Liver (tissue), 9 donors: ENCODE results near the gene BRI3. TPM values are rescaled to one million over a fixed set of nuclear protein-coding genes. Genes with fewer than 3 reads are reported as not detected.

Source experiments
- DNase-seq: peaks from one replicate; pipeline ENCODE4 v3.0.0-alpha.2; 2017; ENCODE audit warnings: low spot score
- H3K27ac ChIP-seq, 2 donors: one replicate each; pipeline ENCODE4 v1.7.0; 2013; ENCODE audit warnings: inconsistent platforms in 2 of 2, low read length in 2 of 2, control low read depth in 1 of 2, low read depth in 1 of 2, mild to moderate bottlenecking in 1 of 2
- H3K27me3 ChIP-seq, 4 donors: one replicate each; pipeline versions ENCODE4 v1.6.1 to v1.7.0; 2013; ENCODE audit warnings: low read length in 3 of 4, inconsistent platforms in 1 of 4, mild to moderate bottlenecking in 1 of 4, moderate library complexity in 1 of 4; ENCODE audit not compliant: control insufficient read depth in 4 of 4, insufficient read depth in 4 of 4
- H3K36me3 ChIP-seq, 4 donors: one replicate each; pipeline versions ENCODE4 v1.6.1 to v1.7.0; 2013; ENCODE audit warnings: low read length in 3 of 4, mild to moderate bottlenecking in 3 of 4, low read depth in 1 of 4, moderate library complexity in 1 of 4; ENCODE audit not compliant: control insufficient read depth in 4 of 4, insufficient read depth in 3 of 4
- H3K4me1 ChIP-seq, 4 donors: one replicate each; pipeline versions ENCODE4 v1.6.1 to v1.7.0; 2013; ENCODE audit warnings: low read length in 3 of 4, mild to moderate bottlenecking in 3 of 4, moderate library complexity in 1 of 4; ENCODE audit not compliant: control insufficient read depth in 4 of 4, insufficient read depth in 4 of 4
- H3K4me3 ChIP-seq, 3 donors: one replicate each; pipeline versions ENCODE4 v1.6.1 to v1.7.0; 2013; ENCODE audit warnings: low read length in 3 of 3, control low read depth in 1 of 3, low read depth in 1 of 3, mild to moderate bottlenecking in 1 of 3
- H3K9ac ChIP-seq, 2 donors: one replicate each; pipeline ENCODE4 v1.7.0; 2013; ENCODE audit warnings: low read length in 2 of 2, mild to moderate bottlenecking in 2 of 2, moderate library complexity in 2 of 2, control low read depth in 1 of 2, low read depth in 1 of 2
- H3K9me3 ChIP-seq, 4 donors: one replicate each; pipeline versions ENCODE4 v1.6.1 to v1.7.0; 2013; ENCODE audit warnings: low read length in 3 of 4; ENCODE audit not compliant: control insufficient read depth in 4 of 4
- FOXA1 ChIP-seq: IDR thresholded peaks from 2 replicates; pipeline ENCODE4 v1.6.1; 2016; ENCODE audit warnings: antibody characterized with exemption
- FOXA2 ChIP-seq: IDR thresholded peaks from 2 replicates; pipeline ENCODE4 v1.6.1; 2016; ENCODE audit warnings: antibody characterized with exemption
- GABPA ChIP-seq, 2 donors: IDR thresholded peaks in 1 of 2; conservative IDR thresholded peaks in 1 of 2; 2 replicates each; pipeline ENCODE4 v1.6.1; 2016; ENCODE audit warnings: antibody characterized with exemption in 2 of 2, mild to moderate bottlenecking in 1 of 2, moderate library complexity in 1 of 2
- HNF4A ChIP-seq, 2 donors: conservative IDR thresholded peaks; 2 replicates each; pipeline ENCODE4 v1.6.1; 2016; ENCODE audit warnings: antibody characterized with exemption in 2 of 2, mild to moderate bottlenecking in 2 of 2
- JUND ChIP-seq, 2 donors: IDR thresholded peaks; 2 replicates each; pipeline ENCODE4 v1.6.1; 2016; ENCODE audit warnings: antibody characterized with exemption in 2 of 2
- RAD21 ChIP-seq, 2 donors: IDR thresholded peaks; 2 replicates each; pipeline ENCODE4 v1.6.1; 2016; ENCODE audit warnings: antibody characterized with exemption in 2 of 2, mild to moderate bottlenecking in 2 of 2
- RXRA ChIP-seq, 2 donors: IDR thresholded peaks; 2 replicates each; pipeline ENCODE4 v1.6.1; 2017 to 2018; ENCODE audit warnings: antibody characterized with exemption in 2 of 2, mild to moderate bottlenecking in 1 of 2
- SP1 ChIP-seq: IDR thresholded peaks from 2 replicates; pipeline ENCODE4 v1.6.1; 2018; ENCODE audit warnings: antibody characterized with exemption, mild to moderate bottlenecking
- WGBS: extraction: QIAGEN DNeasy Blood & Tissue Kit; methylation state at CpG from one replicate; pipeline ENCODE4 v1.1.7; 2013; 5-methylcytosine and 5-hydroxymethylcytosine counted together
- polyA plus RNA-seq, 2 donors: library from polyadenylated mRNA; stranded (reverse) in 1 of 2; unstranded in 1 of 2; fragments of 200-250 nt in 1 of 2; fragments of >200 nt in 1 of 2; fragmentation: Nextera tagmentation in 1 of 2; extraction: Ambion mirVana in 1 of 2; gene quantifications; one replicate each; pipeline versions ENCODE4 v1.2.1 to v1.2.3, GENCODE V29; 2013 to 2015
- total RNA-seq, 2 donors: library from RNA; depleted of rRNA; stranded (reverse); fragments of >200 nt; gene quantifications; one replicate each; pipeline ENCODE4 v1.2.3, GENCODE V29; 2014
- TF ChIP-seq, protein P1 (sequence below): IDR thresholded peaks from 2 replicates; pipeline ENCODE4 v1.6.1; 2016; ENCODE audit warnings: antibody characterized with exemption
- TF ChIP-seq, protein P2 (sequence below): IDR thresholded peaks from 2 replicates; pipeline ENCODE4 v1.6.1; 2016; ENCODE audit warnings: antibody characterized with exemption
- TF ChIP-seq, protein P3 (sequence below): fragments of 150-350 bp; IDR thresholded peaks from 2 replicates; pipeline ENCODE4 v1.5.1; 2017; ENCODE audit warnings: improper control_type of control experiment, low read depth, low read length; ENCODE audit not compliant: missing input control
- TF ChIP-seq, protein P4 (sequence below): IDR thresholded peaks from 2 replicates; pipeline ENCODE4 v1.6.1; 2016; ENCODE audit warnings: antibody characterized with exemption, mild to moderate bottlenecking
- TF ChIP-seq, protein P5 (sequence below): IDR thresholded peaks from 2 replicates; pipeline ENCODE4 v1.6.1; 2016; ENCODE audit warnings: antibody characterized with exemption
- donor health status: healthy.
- donor health status: healthy.
- donor health status: healthy.
- donor health status: healthy.
- donor health status: healthy.

The BRI3 gene
- total and polyA plus RNA-seq, 4 donors, result 14.0 to 80.4 (median 49.7) TPM

DNA sequence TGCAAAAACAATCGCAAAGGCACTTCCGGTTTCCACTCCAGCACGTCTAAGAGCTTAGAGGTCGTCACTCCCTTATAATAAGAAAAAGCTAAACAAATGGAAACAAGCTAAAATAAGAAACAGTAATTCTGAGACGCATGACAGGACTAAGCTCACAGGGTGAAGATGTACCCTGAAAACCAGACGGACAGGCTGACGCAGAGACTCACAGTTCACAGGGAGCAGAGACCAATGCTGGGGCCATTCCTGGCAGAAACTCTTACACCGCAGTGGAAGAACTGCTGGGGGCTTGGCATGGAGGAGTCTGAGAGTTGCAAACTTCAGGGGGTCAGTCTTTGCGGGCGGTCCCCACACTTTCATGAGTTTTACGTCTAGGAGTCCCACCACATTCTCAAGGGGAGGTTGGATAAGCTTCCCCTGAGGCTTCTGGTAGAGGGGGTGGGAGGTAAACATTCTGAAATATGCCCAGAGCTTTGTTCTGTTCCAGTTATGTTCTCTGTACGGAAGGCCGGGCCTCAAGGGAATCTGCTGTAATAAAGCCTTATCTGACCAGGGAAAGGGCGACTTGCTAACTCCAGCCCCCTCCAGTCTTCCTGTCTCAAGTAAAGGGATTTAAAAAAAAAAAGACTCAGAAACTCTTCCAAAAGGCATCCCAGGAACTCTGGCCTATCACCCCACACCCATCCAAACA, 47.8 kb downstream of the BRI3 start:
- Histone ChIP-seq H3K9me3 (no peaks in the 10 kb centered on the region), H3K4me1 (no peaks in the 10 kb centered on the region), H3K9ac (no peak overlapping the region), H3K36me3 (no peaks in the 10 kb centered on the region), H3K27ac (no peak overlapping the region), H3K27me3 (no peaks in the 10 kb centered on the region), H3K4me3 (no peak overlapping the region)
- TF ChIP-seq GABPA (IDR thresholded peaks at IDR 0.05 in 1 of 2, conservative IDR thresholded peaks at IDR 0.05 in 1 of 2) (no peak), SP1 (no peak)
- TF ChIP-seq, protein P1, sequence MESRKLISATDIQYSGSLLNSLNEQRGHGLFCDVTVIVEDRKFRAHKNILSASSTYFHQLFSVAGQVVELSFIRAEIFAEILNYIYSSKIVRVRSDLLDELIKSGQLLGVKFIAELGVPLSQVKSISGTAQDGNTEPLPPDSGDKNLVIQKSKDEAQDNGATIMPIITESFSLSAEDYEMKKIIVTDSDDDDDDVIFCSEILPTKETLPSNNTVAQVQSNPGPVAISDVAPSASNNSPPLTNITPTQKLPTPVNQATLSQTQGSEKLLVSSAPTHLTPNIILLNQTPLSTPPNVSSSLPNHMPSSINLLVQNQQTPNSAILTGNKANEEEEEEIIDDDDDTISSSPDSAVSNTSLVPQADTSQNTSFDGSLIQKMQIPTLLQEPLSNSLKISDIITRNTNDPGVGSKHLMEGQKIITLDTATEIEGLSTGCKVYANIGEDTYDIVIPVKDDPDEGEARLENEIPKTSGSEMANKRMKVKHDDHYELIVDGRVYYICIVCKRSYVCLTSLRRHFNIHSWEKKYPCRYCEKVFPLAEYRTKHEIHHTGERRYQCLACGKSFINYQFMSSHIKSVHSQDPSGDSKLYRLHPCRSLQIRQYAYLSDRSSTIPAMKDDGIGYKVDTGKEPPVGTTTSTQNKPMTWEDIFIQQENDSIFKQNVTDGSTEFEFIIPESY, result no peak
- TF ChIP-seq, protein P2, sequence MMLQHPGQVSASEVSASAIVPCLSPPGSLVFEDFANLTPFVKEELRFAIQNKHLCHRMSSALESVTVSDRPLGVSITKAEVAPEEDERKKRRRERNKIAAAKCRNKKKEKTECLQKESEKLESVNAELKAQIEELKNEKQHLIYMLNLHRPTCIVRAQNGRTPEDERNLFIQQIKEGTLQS, result no peak
- TF ChIP-seq, protein P3, sequence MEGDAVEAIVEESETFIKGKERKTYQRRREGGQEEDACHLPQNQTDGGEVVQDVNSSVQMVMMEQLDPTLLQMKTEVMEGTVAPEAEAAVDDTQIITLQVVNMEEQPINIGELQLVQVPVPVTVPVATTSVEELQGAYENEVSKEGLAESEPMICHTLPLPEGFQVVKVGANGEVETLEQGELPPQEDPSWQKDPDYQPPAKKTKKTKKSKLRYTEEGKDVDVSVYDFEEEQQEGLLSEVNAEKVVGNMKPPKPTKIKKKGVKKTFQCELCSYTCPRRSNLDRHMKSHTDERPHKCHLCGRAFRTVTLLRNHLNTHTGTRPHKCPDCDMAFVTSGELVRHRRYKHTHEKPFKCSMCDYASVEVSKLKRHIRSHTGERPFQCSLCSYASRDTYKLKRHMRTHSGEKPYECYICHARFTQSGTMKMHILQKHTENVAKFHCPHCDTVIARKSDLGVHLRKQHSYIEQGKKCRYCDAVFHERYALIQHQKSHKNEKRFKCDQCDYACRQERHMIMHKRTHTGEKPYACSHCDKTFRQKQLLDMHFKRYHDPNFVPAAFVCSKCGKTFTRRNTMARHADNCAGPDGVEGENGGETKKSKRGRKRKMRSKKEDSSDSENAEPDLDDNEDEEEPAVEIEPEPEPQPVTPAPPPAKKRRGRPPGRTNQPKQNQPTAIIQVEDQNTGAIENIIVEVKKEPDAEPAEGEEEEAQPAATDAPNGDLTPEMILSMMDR, result no peak
- WGBS, result 81% methylated on average over 14 of the region's 14 CpGs
- DNase-seq, result no peak

DNA sequence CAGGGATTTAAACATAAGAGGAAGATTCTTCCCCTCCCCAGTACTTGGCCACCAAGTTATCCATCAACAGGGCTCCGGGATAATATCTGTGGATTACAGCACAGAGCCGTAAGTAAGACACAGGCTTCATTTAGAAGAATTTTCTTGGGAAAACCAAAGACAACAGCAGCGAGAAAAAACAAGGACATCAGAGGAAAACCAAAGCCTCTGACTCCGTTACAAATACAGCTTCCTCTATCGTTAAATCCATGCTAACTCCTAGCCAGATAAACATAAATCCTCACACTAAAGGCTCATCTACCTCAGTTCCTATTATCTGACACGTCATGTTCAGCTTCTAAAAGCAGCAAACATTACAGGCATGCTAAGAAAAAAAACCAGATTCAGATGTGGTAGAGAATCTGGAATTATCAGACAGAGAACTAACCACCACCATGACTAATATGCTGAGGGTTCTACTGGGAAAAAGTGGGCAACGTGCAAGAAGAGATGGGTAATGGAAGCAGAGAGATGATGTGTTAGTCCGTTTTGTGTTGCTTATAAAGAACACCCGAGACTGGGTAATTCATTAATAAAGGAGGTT, 48.4 kb downstream of the BRI3 start:
- H3K4me3 ChIP-seq, result no peak overlapping the region
- H3K4me1 ChIP-seq, result no peaks in the 10 kb centered on the region
- TF ChIP-seq RAD21 (IDR thresholded peaks at IDR 0.05) (no peak), GABPA (IDR thresholded peaks at IDR 0.05 in 1 of 2, conservative IDR thresholded peaks at IDR 0.05 in 1 of 2) (no peak), SP1 (no peak), HNF4A (conservative IDR thresholded peaks at IDR 0.05) (no peak)
- H3K9ac ChIP-seq, result no peak overlapping the region
- no peaks in the 10 kb centered on the region for H3K27me3 ChIP-seq
- no peak overlapping the region for H3K27ac ChIP-seq
- no peak for DNase-seq
- WGBS, result 87% methylated on average over 9 of the region's 9 CpGs
- H3K9me3 ChIP-seq, result no peaks in the 10 kb centered on the region
- H3K36me3 ChIP-seq, result no peaks in the 10 kb centered on the region

DNA sequence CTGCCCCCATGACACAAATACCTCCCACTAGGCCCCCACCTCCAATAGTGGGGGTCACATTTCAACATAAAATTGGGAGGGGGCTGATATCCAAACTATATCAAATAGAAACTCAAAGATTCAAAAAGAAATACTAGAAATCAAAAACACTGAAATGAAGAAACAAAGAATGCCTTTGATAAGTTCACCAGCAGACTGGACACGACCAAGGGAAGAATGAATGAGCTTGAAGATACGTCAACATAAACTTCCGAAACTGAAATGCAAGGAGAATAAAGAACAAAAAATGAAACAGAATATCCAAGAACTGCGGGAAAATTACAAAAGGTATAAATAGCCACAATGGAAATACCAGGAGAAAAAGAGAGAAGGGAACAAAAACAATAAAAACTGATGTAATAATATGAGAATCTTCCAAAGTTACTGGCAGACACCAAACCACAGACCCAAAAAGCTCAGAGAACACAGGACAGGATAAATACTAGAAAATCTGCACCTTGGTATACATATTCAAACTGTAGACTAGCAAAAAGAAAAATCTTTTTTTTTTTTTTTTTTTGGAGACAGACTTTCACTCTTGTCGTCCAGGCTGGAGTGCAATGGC, 49.5 kb downstream of the BRI3 start:
- no peak for DNase-seq
- Histone ChIP-seq H3K4me3 (no peak overlapping the region), H3K9me3 (no peaks in the 10 kb centered on the region), H3K27ac (no peak overlapping the region), H3K9ac (no peak overlapping the region), H3K36me3 (no peaks in the 10 kb centered on the region), H3K4me1 (no peaks in the 10 kb centered on the region), H3K27me3 (no peaks in the 10 kb centered on the region)
- 95% methylated on average over 5 of the region's 5 CpGs for WGBS
- TF ChIP-seq SP1 (no peak), FOXA1 (no peak), GABPA (IDR thresholded peaks at IDR 0.05 in 1 of 2, conservative IDR thresholded peaks at IDR 0.05 in 1 of 2) (no peak), JUND (IDR thresholded peaks at IDR 0.05) (no peak), RXRA (IDR thresholded peaks at IDR 0.05) (no peak), HNF4A (conservative IDR thresholded peaks at IDR 0.05) (no peak), FOXA2 (no peak)
- TF ChIP-seq, protein P4, sequence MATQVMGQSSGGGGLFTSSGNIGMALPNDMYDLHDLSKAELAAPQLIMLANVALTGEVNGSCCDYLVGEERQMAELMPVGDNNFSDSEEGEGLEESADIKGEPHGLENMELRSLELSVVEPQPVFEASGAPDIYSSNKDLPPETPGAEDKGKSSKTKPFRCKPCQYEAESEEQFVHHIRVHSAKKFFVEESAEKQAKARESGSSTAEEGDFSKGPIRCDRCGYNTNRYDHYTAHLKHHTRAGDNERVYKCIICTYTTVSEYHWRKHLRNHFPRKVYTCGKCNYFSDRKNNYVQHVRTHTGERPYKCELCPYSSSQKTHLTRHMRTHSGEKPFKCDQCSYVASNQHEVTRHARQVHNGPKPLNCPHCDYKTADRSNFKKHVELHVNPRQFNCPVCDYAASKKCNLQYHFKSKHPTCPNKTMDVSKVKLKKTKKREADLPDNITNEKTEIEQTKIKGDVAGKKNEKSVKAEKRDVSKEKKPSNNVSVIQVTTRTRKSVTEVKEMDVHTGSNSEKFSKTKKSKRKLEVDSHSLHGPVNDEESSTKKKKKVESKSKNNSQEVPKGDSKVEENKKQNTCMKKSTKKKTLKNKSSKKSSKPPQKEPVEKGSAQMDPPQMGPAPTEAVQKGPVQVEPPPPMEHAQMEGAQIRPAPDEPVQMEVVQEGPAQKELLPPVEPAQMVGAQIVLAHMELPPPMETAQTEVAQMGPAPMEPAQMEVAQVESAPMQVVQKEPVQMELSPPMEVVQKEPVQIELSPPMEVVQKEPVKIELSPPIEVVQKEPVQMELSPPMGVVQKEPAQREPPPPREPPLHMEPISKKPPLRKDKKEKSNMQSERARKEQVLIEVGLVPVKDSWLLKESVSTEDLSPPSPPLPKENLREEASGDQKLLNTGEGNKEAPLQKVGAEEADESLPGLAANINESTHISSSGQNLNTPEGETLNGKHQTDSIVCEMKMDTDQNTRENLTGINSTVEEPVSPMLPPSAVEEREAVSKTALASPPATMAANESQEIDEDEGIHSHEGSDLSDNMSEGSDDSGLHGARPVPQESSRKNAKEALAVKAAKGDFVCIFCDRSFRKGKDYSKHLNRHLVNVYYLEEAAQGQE, result no peak
- TF ChIP-seq, protein P5, sequence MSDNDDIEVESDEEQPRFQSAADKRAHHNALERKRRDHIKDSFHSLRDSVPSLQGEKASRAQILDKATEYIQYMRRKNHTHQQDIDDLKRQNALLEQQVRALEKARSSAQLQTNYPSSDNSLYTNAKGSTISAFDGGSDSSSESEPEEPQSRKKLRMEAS, result no peak
- TF ChIP-seq, protein P3, result no peak
